CD4-positive, alpha-beta T cell treated with Interleukin-6 for 4 hours (primary cell): Measurements from ENCODE around the gene RSPRY1.

ENCODE experiments used
- DNase-seq: peaks from one replicate; pipeline ENCODE4 v3.0.0-alpha.2; 2020; ENCODE audit warnings: mixed read lengths

Gene RSPRY1

DNA sequence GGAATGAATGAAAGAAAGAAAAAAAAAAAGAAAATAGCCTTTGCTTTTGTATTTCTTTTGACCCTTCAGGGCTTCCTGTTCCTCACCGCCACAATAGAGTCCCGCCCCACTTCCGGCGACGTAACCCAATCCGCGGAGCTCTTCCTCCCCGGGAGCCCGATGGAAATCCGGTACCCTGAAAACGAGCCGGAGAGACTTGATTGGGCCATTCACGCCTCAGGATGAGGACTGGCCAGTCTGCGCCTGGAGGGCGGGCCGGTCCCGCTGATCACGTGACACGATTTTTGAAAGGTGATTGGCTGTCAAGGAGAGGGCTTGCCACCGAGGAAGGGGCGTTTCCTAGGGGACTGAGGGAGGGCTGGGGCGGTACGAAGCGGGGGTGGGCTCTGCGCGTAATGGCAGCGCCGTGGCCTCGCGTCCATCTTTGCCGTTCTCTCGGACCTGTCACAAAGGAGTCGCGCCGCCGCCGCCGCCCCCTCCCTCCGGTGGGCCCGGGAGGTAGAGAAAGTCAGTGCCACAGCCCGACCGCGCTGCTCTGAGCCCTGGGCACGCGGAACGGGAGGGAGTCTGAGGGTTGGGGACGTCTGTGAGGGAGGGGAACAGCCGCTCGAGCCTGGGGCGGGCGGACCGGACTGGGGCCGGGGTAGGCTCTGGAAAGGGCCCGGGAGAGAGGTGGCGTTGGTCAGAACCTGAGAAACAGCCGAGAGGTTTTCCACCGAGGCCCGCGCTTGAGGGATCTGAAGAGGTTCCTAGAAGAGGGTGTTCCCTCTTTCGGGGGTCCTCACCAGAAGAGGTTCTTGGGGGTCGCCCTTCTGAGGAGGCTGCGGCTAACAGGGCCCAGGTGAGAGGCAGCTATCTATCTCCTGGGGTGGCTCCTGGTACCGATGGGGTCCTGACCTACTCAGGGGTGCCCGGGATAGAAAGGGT, at the start of gene RSPRY1, which contains the start of gene PSME3IP1:
Gene RSPRY1, plus strand, starts transcription at position 385 of the 927 bp plus-strand sequence. CDS start 18,330 bp downstream, outside the sequence.
Gene PSME3IP1, minus strand, starts transcription at position 95 of the 927 bp plus-strand sequence. CDS start 12,185 bp downstream, outside the sequence.
- peak; percentile 97 for DNase-seq

DNA sequence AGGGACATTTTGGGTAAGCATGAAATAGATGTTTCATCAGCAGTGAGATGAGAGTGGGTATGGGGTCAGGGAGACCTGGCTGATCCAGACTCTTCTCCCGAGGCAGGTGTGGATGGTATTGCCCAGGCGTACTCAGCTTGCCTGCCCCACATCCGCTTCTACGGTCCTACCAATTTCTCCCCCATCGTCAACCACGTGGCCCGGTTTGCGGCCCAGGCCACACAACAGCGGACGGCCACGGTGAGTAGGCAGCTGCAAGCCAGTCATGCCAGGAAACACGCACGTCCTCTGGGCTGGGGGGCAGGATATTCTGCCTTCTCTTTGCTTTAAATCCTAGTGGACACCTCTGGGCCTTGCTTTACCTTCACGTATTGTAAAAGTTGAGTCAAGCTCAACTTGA, 49.1 kb upstream of the RSPRY1 start:
- no peak for DNase-seq

DNA sequence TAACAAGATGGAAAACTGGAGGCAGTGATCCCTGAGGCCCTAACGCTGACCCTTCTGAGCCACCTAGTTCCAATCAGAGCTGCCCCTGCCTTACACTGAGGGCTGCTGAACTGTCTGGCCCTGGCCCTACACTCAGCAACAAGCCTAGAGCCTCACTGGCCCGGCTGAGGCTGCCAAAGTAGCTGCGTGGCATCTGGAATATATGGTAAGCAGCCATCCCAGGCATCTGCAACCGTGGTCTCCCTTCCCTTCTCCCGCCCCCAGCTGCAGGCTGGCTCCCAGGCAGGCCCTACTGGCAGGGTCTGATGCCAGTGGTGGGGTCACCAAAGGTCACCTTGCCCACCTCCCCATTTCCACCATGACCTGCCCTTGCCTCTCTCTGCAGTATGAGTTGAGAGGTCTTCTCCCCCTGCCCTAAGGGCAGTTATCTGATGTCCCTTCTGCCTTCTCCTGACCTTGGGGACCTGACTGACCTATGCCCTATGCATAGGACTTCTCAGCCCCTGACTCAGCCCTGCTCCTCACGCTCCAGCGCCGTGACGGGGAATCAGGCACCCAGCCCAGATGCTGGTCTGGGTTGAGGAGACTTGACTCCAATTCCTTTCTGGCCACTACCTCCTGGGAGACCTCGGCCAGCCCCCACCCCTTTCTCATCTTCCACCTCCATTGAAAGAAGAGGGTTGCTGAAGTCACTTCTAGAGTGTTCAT, 48.4 kb upstream of the RSPRY1 start:
- DNase-seq, result no peak

DNA sequence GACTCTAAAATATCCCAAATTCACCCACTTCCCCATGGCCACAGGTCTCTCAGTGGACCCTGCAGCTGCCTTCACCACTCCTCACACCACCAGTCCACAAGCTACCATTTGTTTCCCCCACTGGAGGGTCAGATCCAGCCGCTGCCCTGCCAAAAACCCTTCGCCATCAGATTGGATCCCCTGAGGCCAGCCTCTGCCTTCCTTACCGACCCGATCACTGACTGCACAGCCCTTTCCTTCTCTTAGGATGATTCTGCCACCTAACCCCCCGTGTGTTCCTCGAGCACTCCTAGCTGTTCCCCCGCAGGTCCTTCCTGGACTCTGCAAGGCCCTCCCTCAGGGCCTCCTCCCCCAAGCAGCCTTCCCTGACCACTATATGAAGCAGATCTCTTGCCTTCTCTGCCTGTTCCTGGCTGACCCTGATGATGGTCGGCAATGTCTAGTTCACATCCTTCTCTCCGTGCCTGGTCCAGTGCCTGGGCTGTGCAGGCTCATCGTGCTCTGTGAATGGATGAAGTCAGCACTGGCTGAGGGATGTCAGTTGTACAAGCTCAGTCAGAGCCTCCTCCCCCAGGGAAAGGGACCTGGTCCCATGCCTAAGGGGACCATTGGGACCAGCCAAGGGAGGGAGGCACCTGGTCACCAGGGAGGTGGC, 47.7 kb upstream of the RSPRY1 start:
- DNase-seq, result no peak

DNA sequence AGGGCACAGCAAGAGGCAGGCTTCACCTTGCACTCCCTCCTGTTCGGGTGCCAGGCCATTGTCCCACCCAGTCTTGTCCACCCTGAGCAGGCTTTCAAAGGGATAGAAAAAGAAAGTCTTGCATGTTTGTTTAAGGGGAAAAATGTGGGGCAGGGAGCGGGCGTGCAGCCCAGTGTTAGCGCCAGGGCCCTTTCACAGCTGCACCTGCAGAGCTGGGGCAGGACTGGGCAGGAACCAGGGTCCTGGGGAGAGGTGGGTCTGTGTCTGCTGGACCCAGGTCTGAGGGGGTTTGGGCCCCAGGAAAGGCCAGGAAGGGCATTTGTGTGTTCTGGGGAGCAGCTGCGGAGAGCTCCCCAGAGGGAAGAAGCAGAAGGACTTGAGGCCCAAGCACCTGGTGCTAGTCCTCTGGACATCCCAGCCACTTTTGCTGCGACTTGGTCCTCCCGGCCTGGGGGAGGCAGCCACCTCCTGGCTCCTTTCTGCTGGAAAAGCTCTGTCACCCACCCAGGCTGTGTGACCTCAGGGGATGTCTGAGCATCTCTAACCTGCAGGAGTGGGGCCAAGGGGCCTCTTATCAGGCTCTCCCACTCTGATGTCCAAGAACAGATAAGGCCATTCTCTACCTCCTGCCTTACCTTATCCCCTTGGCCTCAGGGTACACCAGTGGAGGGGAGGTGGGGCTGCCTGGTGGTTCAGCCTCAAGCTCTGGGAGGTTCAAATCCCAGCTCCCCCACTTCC, 45.0 kb upstream of the RSPRY1 start:
- DNase-seq, result no peak

DNA sequence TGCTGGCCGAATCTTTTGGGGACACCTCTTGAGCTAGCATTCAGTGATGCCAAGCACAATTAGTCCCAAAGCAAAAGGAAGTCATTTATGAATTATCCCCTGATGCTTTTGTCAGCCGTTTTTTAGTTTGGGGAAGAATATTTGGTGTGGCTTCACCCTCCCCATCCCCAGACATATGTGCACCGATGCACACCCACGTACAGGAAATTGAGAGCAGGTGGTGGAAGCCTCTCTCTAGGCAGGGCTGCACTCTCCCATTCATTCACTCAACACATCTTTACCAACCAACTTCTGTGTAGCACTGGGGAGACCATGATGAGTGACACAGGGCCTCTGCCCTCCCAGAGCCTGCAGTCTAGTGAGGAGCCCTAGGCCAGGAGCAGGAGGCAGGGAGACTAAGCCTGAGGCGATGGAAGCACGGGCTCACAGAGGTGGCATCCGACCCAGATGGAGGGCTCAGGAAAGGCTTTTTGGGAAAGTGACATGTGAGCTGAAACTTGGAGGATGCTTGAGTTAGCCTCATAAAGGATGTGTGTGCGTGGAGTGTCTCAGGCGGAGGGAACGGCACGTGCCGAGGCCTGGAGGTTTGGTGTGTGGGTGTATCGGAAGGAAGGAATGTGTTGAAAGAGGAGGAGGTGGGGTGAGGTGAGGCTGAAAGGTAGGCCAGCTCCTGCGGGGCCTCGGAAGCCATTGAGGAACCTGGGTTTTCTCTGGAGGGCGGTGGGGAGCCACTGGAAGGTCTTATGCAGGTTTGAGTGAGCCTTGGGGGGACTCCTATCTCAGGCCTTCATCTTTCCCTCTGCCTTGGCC, 44.1 kb upstream of the RSPRY1 start:
- DNase-seq, result peak; percentile 53

DNA sequence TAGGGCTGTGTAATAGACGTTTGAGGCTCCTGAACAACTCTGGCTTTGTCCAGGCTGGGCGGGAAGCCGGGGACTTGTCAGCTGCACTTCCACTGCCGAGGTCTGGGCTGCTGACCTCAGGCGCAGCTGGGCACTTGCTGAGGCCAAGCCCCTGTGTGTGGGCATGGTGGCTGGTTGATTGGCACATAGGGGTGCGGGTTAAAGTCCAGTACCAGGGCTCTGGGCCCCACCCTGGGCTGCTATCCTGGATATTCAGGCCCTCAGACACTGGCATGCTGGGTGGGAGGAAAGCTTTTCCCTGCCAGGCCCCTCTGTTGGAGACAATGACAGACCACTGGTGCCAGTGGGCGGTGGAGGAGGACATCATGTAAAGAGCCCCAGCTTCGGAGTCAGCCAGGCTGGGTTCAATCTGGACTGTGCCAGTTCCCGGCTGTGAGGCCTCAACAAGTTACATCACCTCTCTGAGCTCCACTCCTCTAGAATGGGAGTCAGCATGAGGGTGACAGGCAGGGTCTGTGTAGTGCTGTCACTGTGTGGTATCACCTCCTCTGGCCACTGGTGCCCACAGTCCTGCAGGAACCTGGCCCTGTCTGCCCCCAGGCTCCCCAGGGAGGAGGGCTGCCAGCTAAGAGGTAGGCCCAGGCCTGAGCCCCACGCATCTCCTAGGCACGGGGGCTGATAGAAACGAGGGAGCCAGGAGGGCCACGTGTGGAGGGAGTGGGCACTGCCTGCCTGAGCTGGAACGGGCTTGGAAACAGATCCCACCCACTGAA, 42.8 kb upstream of the RSPRY1 start:
- DNase-seq, result no peak

DNA sequence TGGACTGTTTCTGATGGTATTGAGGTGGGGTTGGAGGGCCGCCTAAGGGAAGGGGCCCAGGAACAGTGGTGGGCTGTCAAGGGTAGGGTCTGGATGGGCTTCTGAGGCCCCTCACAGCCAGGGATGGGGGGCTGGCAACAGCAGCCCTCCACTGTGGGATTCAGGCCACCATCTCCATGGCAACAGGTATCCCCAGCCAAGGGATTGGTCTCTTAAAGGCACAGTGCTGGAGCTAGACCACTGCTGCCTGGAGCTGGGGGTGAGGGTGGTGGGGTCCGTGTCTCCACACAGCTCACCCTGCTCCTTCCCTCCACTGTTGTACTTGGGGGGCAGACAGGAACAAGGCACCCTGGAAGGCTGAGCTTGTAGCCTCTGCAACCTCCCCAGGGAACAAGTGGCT, 42.1 kb upstream of the RSPRY1 start:
- no peak for DNase-seq

DNA sequence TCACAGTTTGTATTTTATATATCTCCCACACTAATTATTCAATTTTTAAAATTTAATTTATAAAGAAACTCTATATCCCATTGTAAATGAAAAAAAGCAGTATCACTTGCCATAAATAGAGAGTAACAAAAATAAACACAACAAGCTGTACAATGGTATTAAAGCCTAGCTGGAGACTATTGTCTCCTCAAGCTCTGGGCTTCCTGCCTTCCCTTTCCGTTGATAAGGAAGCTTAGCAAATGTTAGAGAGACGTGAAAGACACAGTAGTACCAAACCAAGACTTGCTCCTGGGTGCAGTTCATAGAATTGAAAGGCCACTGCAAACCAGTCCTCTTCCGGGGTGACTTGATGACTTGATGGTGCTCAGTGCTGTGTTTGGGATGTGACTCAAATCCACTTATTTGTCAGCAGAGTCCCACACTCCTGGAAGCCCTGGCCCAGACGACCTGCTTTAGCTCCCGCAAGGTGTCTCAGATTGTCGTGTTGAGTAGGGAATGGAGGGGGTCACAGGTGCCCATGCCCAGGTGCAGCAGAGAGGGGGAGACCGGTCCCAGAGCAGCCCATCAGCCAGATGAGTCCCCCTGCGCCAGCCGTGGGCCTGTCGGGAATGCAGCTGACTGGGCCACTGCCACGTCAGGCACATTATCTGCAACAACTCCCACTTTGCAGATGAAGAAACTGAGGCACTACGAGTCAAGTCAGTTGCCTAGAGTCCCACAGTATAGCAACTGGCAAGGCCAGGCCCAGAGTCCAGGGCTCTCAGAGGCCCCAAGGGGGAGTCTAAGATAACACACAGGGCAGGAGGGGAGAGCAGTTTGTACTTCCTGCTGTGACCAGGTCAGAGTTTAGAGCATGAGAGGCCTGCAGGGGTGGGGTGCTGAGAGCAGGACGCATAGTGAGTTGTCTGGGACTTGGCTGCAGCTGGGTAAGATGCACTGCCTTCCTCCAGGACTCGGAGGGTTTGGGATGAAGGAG, 40.8 kb upstream of the RSPRY1 start:
- DNase-seq, result no peak

DNA sequence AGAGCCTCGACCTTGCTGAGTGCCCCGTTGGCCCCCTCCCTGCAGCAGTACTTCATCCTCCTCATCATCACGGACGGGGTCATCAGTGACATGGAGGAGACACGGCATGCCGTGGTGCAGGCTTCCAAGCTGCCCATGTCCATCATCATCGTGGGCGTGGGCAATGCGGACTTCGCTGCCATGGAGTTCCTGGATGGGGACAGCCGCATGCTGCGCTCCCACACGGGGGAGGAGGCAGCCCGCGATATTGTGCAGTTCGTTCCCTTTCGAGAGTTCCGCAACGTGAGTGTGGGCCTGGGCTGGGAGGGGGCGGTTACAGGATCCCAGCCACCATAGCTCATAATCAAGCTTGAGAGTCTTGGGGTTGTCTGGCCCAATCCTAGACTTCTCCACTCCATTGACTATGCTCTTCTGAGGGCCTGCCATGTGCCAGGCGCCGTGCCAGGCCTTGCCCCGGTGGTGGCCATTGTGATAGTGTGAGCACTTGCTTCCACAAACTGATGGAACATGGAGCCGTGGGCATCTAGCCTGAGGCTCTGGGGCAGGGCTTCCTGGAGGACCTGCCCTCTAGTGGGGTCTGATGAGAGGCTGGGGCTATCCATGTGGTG, 40.0 kb upstream of the RSPRY1 start:
- DNase-seq, result no peak

DNA sequence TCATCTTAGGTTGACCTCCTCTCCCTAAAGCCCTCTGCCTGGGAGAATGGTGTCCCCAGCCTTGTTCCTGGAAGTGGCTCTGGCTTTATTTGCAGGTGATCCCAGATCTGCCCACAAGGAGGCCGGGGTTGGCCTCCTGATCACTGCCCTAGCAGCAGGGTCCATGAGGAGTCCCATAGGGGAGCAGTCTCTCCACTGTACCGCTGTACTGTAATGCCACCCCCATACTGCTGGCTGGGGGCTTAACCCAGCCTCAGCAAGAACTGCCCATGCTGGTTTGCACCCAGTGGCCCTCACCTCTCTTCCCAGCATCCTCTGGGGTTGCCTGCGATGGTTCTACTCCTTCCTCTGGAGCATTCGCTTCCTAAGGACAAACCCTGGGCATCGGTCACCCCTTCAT, 39.4 kb upstream of the RSPRY1 start:
- DNase-seq, result no peak

DNA sequence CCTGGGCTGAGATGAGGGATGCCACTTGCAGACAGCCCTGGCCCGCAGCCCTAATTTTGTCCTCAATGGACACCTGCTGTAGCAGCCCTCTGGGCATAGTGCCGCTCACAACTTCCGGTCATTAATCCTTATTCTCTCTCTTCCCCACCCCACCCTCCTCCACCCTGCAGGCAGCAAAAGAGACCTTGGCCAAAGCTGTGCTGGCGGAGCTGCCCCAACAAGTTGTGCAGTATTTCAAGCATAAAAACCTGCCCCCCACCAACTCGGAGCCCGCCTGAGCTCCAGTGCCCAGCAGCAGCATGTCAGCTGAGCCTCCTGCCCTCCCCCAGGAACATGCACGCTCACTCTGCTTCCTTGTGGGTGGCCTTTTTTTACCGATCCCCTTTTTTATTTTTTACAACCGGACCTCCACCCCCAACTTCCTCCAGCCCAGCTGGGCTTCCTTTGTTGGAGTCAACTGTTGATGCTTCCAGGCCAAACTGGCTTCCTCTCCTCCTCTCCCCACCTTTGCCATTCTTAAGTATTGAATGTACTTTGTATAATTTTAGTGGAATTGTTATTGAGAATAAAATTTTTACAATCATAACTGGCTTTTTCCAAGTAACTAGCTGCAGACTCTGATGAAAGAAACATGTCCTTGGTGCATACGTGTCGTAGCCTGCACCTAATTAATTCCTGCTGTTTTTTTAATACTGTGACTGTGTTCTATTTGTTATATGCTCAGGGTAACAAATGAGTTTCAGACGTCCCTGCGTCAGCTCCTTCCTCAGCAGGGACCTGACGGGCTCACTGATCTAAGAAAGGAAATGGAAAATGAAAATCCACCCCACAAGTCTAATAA, 38.5 kb upstream of the RSPRY1 start:
- no peak for DNase-seq

DNA sequence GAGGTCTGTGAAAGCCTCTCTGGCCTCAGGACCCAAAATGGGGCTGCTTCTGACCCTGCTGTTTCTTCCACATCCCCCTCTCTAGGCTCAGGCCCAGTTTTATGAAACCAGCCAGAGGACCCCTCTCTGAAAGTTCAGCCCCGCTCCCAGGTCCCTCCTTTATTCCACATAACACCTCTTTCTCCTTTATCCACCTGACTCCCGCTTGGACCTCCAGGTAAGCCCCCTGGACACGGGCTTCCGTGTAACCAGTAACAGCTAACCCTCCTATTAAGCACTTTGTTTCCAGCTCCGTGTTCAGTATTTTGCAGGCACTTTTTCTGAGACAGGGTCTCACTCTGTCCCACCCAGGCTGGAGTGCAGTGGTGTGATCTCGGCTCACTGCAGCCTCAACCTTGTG, 37.6 kb upstream of the RSPRY1 start:
- no peak for DNase-seq

DNA sequence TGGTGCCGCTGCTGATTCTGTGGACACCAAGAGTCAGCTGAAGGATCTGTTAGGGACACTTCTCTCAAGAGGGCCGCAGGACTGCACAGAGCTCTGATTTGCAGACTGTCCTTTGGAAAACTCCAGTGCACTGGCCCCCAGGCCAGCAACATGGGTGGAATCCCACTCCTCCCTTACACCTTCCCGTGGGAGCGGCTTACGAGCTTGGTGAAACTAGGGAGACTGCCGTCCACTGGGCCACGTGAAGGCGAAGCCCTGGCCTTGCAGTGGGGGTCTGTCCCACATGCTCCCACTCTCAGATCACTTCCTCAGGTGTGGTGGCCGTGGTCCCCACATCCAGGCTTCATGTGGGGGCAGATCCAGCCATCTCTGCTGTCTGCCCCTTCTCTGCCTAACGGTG, 36.7 kb upstream of the RSPRY1 start:
- no peak for DNase-seq

DNA sequence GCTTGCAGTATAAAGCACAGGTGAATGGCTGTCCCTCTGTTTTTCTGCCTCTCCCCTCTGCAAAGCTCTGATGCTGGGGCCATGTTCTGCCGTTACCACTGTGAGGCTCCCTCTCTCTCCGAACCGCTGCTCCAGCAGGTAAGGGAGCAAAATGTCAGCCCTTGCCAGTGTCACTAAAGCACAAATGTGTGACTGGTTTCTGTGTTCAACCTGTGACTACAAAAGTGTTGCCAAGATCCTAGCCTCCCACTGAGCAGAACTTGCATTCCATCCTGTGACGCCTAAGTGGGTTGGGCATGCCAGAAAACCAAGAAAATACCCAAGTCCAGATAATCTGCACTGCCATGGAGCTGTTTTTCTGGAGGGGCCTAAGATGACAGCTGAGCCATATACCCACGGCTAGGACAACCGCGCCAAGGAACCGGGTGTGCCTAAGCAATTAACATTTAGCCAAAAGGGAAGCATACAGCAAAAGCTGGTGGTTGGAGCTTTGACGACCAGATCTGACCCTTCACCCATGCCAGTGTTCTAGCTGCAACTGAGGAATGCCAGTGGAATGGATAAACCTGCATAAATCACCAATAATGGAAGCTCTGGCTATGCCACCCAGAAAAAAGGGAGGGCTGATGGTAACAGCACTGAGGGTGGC, 35.3 kb upstream of the RSPRY1 start:
- DNase-seq, result no peak

DNA sequence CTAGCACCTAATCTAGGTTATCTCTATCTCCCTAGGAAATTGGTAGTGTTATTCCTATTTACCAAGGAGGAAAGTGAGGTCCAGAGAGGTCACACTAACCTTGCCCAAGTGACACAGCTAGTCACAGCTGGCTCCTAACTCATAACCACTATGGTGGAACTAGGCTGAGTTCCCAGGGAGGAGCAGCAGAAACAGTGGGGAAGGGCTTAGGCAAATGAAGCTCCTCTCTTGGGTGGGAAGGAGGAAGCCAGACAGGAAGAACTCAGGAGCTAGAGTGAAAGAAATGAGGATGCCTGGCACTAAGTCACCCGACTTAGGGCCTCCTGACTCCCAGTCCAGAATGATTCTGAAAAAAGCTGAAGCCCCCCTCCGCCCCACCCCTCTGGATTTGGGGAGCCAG, 34.8 kb upstream of the RSPRY1 start:
- DNase-seq, result no peak
